SH-SY5Y (cell line): ENCODE results near the gene PI16.

Source experiments
- GATA2 ChIP-seq: IDR thresholded peaks from 2 replicates; pipeline ENCODE4 v1.6.1; 2011; ENCODE audit warnings: mild to moderate bottlenecking, low read depth, low read length
- GATA3 ChIP-seq: IDR thresholded peaks from 2 replicates; pipeline ENCODE4 v1.6.1; 2011; ENCODE audit warnings: low read depth, mild to moderate bottlenecking, low read length, moderate library complexity

DNA sequence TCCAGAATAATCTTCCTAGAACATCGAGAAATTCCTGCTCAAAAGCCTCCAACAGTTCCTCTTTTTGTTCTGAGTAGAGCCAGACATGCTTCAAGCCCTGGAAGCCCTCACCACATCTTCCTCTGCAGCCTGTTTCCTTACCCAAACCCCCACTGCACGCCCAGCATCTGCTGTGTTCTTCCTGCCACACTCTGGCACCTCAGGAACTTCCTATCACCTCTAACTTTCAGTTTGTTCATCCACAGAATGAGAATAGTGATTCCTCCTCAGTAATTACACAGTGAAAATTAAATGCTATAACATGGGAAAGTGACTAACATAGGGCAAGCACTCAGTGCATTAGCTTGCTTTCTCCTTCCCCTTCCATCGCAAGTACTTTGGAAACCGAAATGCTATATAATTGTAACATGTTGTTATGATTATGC lies 42.5 kb upstream of the PI16 start:
- TF ChIP-seq GATA3 = no peak
- TF ChIP-seq GATA2 = no peak
